Measurements from ENCODE around the gene ATXN1.
"Not testable (repeated sequence)": the region's sequence is repeated elsewhere in the genome, so short reads cannot be mapped to it uniquely, and the experiment has no call there.

Gene ATXN1

GRCh38 chr6:16383607-16384206, 377.6 kb downstream of the ATXN1 start:
- DNase-seq (ENCODE audit: low spot score) = no peak

GRCh38 chr6:16381968-16382367, 379.3 kb downstream of the ATXN1 start:
- not testable (repeated sequence) for DNase-seq (ENCODE audit: low spot score)

- no peak for DNase-seq (ENCODE audit: low spot score)
These were observed 380.9 kb downstream of the ATXN1 start for GRCh38 chr6:16380220-16380809.

- not testable (repeated sequence) for DNase-seq (ENCODE audit: low spot score)
These were observed 382.9 kb downstream of the ATXN1 start for GRCh38 chr6:16378360-16378759.

- DNase-seq (ENCODE audit: low spot score) = no peak
These were observed 383.8 kb downstream of the ATXN1 start for GRCh38 chr6:16377470-16377869.

GRCh38 chr6:16375843-16376242, 385.4 kb downstream of the ATXN1 start:
- no peak for DNase-seq (ENCODE audit: low spot score)

- DNase-seq (ENCODE audit: low spot score) = no peak
These were observed 386.1 kb downstream of the ATXN1 start for GRCh38 chr6:16375206-16375605.

- no peak for DNase-seq (ENCODE audit: low spot score)
These were observed 386.6 kb downstream of the ATXN1 start for GRCh38 chr6:16374461-16375200.

- no peak for DNase-seq (ENCODE audit: low spot score)
These were observed 387.2 kb downstream of the ATXN1 start for GRCh38 chr6:16374016-16374415.

GRCh38 chr6:16372029-16372776, 389.1 kb downstream of the ATXN1 start:
- DNase-seq (ENCODE audit: low spot score) = no peak

- no peak for DNase-seq (ENCODE audit: low spot score)
These were observed 389.9 kb downstream of the ATXN1 start for GRCh38 chr6:16371401-16371800.

- no peak for DNase-seq (ENCODE audit: low spot score)
These were observed 390.3 kb downstream of the ATXN1 start for GRCh38 chr6:16370943-16371342.

GRCh38 chr6:16369989-16370388, 391.3 kb downstream of the ATXN1 start:
- DNase-seq (ENCODE audit: low spot score) = no peak

- no peak for DNase-seq (ENCODE audit: low spot score)
These were observed 392.0 kb downstream of the ATXN1 start for GRCh38 chr6:16369140-16369745.

GRCh38 chr6:16367571-16367970, 393.7 kb downstream of the ATXN1 start:
- no peak for DNase-seq (ENCODE audit: low spot score)

- no peak for DNase-seq (ENCODE audit: low spot score)
These were observed 397.5 kb downstream of the ATXN1 start for GRCh38 chr6:16363749-16364148.

- no peak for DNase-seq (ENCODE audit: low spot score)
These were observed 398.3 kb downstream of the ATXN1 start for GRCh38 chr6:16362819-16363589.

GRCh38 chr6:16362296-16362695, 399.0 kb downstream of the ATXN1 start:
- DNase-seq (ENCODE audit: low spot score) = no peak

GRCh38 chr6:16361861-16362260, 399.4 kb downstream of the ATXN1 start:
- no peak for DNase-seq (ENCODE audit: low spot score)

- DNase-seq (ENCODE audit: low spot score) = no peak
These were observed 400.1 kb downstream of the ATXN1 start for GRCh38 chr6:16361121-16361520.

- DNase-seq (ENCODE audit: low spot score) = no peak
These were observed 400.9 kb downstream of the ATXN1 start for GRCh38 chr6:16360365-16360764.

GRCh38 chr6:16359563-16359962, 401.7 kb downstream of the ATXN1 start:
- no peak for DNase-seq (ENCODE audit: low spot score)

Measured in hepatic stellate cell (primary cell).